IPS-18a (cell line): ENCODE measurements around the gene CTAG1A.
"Not testable (repeated sequence)": the region's sequence is repeated elsewhere in the genome, so short reads cannot be mapped to it uniquely, and the experiment has no call there.

Experiments used
- H3K27ac ChIP-seq: one replicate; pipeline ENCODE4 v1.5.1; 2013; ENCODE audit warnings: low read length
- H3K27me3 ChIP-seq: one replicate; pipeline ENCODE4 v1.6.1; 2013; ENCODE audit warnings: mild to moderate bottlenecking, low read length; ENCODE audit not compliant: control insufficient read depth, insufficient read depth
- H3K36me3 ChIP-seq: one replicate; pipeline ENCODE4 v1.6.1; 2013; ENCODE audit warnings: low read depth, low read length; ENCODE audit not compliant: control insufficient read depth
- H3K4me1 ChIP-seq: one replicate; pipeline ENCODE4 v1.6.1; 2013; ENCODE audit warnings: low read depth, low read length; ENCODE audit not compliant: control insufficient read depth
- H3K4me3 ChIP-seq: one replicate; pipeline ENCODE4 v1.5.1; 2013; ENCODE audit warnings: low read length
- H3K9ac ChIP-seq: one replicate; pipeline ENCODE4 v1.6.1; 2013; ENCODE audit warnings: mild to moderate bottlenecking, low read length, moderate library complexity
- H3K9me3 ChIP-seq: one replicate; pipeline ENCODE4 v1.6.1; 2013; ENCODE audit warnings: low read depth, low read length; ENCODE audit not compliant: control insufficient read depth

The CTAG1A gene

DNA sequence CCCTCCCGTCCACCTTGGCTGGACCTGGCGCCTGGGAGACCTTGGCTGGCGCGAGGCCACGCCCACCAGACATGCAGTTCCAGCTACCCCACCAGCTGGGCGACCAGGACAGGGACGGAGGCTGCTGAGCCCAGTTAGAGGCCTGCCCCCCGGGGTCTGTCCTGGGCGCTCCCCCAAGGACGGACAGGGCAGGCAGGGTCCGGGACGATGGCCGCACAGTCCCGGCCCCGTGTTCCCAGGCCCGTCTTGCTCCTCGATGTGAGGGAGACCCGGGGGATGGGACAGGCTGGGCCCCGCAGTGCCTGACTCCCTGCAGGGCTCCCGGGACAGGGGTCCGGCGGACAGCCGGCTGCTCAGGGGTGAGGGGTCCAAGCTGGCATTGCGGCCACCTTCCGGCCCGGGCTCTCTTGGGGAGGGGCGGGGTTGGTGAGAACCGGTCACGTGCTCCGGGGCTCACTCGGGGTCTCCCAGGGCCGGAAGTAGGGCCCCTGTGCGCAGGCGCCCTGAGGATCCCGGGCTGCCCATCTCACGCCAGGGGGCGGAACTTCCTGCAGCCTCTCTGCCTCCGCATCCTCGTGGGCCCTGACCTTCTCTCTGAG, at the start of gene CTAG1A:
Gene CTAG1A, plus strand, starts transcription at position 549 of the 599 bp plus-strand sequence. CDS start 74 bp downstream, outside the sequence.
- not testable (repeated sequence) for H3K4me3 ChIP-seq, H3K27ac ChIP-seq, H3K9me3 ChIP-seq, H3K4me1 ChIP-seq, H3K36me3 ChIP-seq, H3K9ac ChIP-seq, H3K27me3 ChIP-seq

DNA sequence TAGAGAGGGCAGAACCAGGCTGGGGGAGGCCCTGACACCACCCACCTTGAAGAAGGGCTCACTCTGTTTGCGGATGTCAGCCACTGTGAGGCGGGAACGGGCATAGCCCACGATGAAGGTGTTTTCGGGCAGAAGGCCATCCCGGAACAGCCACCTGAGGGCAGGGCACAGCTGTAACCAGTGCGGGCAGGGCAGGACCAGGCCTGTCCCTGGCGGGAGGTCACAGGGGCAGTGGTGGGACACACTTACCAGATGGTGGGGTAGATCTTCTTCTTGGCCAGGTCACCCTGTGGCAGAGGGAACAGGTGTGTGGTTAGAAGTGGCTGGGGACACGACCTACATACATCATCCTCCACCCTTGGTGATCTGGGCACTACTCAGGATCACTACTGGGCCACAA, 49.0 kb upstream of the CTAG1A start:
- Histone ChIP-seq H3K9ac (no peak overlapping the region), H3K27ac (no peak overlapping the region), H3K4me1 (no peaks in the 10 kb centered on the region), H3K36me3 (peaks cover 13% of the 10 kb centered on the region), H3K27me3 (no peaks in the 10 kb centered on the region), H3K4me3 (no peak overlapping the region), H3K9me3 (peaks cover 4% of the 10 kb centered on the region)

DNA sequence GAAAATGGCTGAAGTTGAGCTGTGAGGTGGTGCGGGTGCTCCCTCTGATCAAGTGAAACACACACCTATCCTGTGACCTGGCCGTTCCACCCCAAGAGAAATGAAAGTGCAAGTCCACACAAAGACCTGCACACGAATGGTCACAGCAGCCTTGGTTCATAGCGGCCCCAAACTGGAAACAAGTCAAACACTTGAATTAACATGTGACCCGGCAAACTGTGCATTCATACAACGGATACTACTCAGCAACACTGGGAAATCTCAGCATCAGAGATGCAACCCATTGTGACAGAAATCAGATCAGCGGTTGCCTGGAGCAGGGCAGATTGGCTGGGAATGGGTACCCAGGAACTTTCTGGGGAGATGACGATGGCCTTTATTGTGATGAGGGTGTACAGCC, 45.9 kb upstream of the CTAG1A start:
- no peaks in the 10 kb centered on the region for H3K4me1 ChIP-seq
- no peak overlapping the region for H3K4me3 ChIP-seq
- no peak overlapping the region for H3K9ac ChIP-seq

DNA sequence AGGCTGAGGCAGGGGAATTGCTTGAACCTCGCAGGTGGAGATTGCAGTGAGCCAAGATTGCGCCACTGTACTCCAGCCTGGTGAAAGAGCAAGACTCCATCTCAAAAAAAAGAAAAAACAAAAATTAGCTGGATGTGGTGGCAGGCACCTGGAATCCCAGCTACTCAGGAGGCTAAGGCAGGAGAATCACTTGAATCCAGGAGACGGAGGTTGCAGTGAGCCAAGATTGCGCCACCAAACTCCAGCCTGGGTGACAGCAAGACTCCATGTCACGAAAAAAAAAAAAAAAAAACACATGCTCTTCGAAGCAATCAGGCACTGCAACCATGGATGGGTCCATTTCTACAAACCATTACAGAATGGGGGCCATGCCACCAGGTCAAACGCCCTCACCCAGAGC, 44.6 kb upstream of the CTAG1A start:
- not testable (repeated sequence) for H3K9ac ChIP-seq, H3K4me3 ChIP-seq, H3K27ac ChIP-seq, H3K9me3 ChIP-seq, H3K36me3 ChIP-seq, H3K27me3 ChIP-seq, H3K4me1 ChIP-seq

More for the DNA sequence above, 45.9 kb upstream of the CTAG1A start:
- Histone ChIP-seq H3K9me3 (peaks cover 4% of the 10 kb centered on the region), H3K27me3 (no peaks in the 10 kb centered on the region), H3K36me3 (peaks cover 3% of the 10 kb centered on the region), H3K27ac (no peak overlapping the region)

DNA sequence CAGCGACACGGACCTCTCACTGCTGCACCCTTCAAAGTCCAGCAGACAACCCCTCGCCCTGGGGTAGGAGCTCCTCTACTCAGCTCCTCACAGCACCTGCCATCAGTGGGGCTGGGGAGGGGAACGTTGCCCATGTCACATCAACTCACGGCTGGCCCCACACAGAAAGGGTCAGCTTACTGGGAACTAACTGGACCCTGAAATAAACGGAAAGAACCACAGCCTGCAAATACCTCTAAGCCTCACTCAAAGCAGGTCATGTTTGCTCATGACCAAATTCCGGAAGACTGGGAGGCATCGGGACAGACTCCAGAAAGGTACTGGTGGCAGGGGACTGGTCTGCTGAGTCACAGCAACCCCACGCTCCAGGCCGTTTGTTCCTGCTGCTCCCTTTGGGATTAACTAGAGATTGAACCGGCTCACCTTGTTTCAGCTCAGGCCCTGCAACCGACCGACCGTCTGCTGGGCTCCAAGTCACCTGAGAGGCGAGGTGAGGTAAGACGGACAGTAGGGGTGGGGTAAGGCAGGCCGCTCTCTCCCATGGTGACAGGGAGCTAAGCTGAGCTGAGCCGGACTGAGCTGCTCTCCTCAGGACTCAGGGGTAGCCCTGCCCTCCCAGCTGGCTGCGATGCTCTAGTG, 43.9 kb upstream of the CTAG1A start:
- Histone ChIP-seq H3K4me1 (no peaks in the 10 kb centered on the region), H3K27me3 (no peaks in the 10 kb centered on the region), H3K9ac (no peak overlapping the region), H3K36me3 (peaks cover 7% of the 10 kb centered on the region), H3K27ac (no peak overlapping the region), H3K9me3 (peaks cover 3% of the 10 kb centered on the region), H3K4me3 (no peak overlapping the region)

DNA sequence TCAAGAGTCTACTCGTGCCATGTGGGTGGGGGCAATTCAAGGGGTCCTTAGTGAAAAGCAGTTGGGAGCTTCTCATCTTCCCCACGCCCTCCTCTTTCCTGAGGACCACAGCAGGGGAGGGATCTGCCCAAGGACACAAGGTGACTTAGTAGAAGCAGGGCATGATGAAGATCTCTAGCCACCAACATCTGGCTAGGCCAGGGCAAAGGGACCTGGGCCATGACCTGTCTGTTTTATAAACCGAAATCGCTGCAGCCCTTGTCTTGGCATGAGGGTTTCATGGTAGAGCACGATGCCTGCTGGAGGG, 43.4 kb upstream of the CTAG1A start:
- H3K4me3 ChIP-seq, result no peak overlapping the region
- H3K27me3 ChIP-seq, result no peaks in the 10 kb centered on the region
- H3K9ac ChIP-seq, result no peak overlapping the region
- no peaks in the 10 kb centered on the region for H3K4me1 ChIP-seq
- H3K9me3 ChIP-seq, result no peaks in the 10 kb centered on the region
- peaks cover 7% of the 10 kb centered on the region for H3K36me3 ChIP-seq
- H3K27ac ChIP-seq, result no peak overlapping the region

DNA sequence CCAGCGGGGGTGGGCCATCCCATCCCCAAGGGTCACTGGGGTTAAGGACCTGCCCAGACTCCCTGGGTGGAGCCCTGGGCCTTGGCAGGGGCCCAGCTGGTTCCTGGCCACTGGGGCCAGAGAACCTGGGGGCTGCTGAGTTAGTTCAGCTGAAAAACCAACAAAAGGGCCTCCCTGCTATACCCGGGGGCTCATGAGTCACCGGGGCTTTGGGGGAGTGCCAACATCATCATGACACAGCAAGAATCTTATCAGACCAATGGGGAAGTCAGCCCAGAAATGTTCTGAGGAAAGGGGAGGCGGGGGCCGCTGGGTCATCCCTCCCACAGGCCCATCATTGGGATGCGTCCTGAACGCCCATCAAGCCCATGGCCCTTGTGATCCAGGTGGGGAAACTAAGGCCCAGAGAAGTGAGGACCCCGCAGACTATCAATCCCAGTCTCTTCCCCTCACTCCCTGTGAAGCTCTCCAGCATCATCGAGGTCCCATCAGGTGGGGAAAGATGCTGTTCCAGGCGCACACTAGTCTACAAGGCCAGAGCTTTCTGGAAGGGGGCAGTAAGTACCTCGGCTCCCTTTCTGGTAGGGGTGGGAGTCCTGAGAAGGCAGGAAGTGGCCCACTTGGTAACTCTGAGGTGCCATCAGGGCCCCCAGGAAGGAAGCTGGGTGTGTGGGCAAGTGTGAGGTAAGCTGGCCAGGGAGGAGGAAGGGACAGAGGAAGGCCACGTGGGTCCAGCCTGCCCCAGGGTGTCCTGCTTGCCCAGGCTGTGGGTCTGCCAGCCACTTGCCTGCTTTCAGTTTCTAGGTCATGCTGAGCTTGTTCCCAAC, 42.8 kb upstream of the CTAG1A start:
- Histone ChIP-seq H3K36me3 (peaks cover 7% of the 10 kb centered on the region), H3K9me3 (no peaks in the 10 kb centered on the region), H3K27me3 (no peaks in the 10 kb centered on the region), H3K4me1 (no peaks in the 10 kb centered on the region), H3K9ac (no peak overlapping the region), H3K27ac (no peak overlapping the region), H3K4me3 (no peak overlapping the region)

DNA sequence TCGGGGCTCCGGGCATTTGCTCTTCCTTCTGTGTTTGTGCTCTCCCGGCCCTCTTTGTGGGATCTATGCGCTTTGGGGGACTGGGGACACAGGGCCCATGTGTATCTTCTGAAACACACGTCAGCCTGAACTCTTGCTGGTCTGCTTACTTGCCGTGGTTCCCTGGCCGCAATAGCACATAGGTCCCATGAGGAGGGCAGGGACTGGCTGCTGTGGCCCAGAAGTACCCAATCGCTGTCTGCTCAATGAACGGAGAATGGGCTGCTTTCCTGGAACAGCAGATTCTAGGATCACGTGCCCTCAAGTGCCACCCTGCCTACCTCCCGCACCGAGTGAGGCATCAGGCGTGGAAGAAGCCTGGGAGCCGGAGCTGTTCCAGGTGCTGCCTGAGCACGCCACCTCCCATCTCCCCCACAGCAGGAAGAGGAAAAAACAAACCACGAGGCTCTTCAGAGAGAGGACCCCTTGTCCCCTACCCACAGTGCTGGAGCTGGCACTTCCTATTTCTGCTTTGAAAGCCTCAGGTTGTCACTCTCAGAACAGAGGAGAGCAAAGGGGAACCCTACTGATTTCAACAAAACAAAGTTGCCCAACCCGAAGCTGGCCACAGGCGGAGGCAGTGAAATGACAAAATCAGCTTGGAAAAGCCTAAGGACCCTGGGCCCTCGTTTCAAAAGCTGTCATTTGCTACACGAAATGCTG, 42.1 kb upstream of the CTAG1A start:
- Histone ChIP-seq H3K27ac (no peak overlapping the region), H3K4me1 (no peaks in the 10 kb centered on the region), H3K9ac (no peak overlapping the region), H3K4me3 (no peak overlapping the region), H3K9me3 (peaks cover under 1% of the 10 kb centered on the region), H3K27me3 (no peaks in the 10 kb centered on the region), H3K36me3 (peaks cover 7% of the 10 kb centered on the region)

DNA sequence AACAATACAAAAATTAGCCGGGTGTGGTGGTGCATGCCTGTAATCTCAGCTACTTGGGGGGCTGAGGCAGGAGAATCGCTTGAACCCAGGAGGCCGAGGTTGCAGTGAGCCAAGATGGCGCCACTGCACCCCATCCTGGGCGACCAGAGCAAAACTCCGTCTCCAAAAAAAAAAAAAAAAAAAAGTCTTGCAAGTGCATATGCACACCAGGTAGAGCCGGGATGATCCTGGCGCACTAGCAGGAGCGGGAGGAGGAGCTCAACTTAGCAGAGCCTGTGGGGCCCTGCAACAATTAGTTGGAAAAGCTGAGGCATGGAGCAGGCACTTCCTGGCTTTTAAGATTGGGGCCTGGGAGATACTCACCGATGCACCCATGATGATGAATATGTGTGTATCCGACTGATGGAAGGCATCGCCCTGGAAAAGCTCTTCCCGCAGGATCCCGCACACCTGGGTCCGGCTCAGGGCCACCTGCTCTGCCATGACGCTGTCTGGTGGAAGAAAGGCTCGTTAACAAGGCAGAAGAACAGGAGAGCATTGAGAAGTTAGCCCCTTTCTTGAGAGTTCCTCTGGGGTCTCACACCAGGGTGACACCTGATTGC, 39.2 kb upstream of the CTAG1A start:
- Histone ChIP-seq H3K27ac (no peak overlapping the region), H3K9me3 (peaks cover 6% of the 10 kb centered on the region), H3K4me1 (no peaks in the 10 kb centered on the region), H3K27me3 (no peaks in the 10 kb centered on the region), H3K36me3 (peaks cover 7% of the 10 kb centered on the region), H3K9ac (peak overlapping the region; percentile 74), H3K4me3 (peak overlapping the region; percentile 85)

DNA sequence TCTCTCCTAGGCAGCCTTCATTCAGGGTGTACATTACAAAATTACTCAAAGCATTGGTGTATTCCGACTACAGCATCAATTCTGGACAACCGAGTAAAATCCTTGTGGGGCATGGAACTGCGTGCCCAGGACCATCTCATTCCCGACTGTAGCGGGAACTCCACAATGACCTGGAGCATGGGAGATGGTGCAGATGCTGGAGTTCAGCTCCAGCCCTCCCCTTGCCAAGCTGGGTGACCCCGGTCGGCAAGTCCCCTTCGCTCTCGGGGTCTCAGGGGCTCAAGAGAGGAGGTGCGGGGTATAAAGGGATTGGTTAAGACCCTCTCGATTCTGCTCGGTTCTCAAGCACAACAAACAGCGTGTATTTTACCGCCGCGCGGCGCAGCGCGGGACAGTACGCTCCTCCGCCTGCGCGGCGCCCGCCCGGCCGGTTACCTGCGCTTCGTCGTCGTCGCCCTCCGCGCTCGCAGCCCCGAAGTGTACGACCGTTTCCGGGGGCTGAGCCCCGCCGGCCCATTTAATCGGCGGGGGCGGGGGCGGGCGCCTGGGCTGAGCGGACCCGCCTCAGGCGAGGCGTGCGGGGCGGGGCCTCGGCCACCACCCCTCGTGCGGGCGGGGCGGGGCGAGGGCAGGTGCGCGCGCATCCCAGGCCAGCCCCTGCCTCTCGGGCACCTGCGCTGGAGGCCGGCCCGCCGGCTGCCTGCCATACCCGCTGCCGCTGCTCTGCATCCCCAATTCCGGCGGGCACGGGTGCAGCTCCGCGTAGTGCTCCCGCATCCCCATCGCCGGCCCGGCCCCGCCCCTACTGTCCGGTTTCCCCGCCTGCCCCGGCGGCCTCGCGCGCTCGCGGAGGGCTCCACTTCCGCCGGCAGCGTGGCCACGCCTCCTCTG, 38.3 kb upstream of the CTAG1A start, which contains the start of gene G6PD:
Gene G6PD, minus strand, starts transcription at position 493 of the 891 bp plus-strand sequence. CDS start 691 bp downstream, outside the sequence.
- Histone ChIP-seq H3K27me3 (no peaks in the 10 kb centered on the region), H3K4me3 (peak within 1 kb of the TSS; percentile 94), H3K9ac (peak within 1 kb of the TSS; percentile 74), H3K36me3 (peaks cover 7% of the 10 kb centered on the region), H3K27ac (peak within 1 kb of the TSS; percentile 16), H3K9me3 (peaks cover 6% of the 10 kb centered on the region), H3K4me1 (no peaks in the 10 kb centered on the region)
